ENCODE data around the gene MCF2L2. TPM values are rescaled to one million over a fixed set of nuclear protein-coding genes. Genes with fewer than 3 reads are reported as not detected.

The MCF2L2 gene
- total and polyA plus RNA-seq, 9 donors, result 0.12 to 2.2 (median 0.61) TPM

- intact Hi-C loops (cut with DNase I), result loop anchor here in 1 of 4 donors (5.0 kb wide), 1 partner anchor 782 kb away; no protein-coding TSS in a partner anchor
- Histone ChIP-seq H3K4me1 (ENCODE audit: insufficient read depth) (no peaks in the 10 kb centered on the region), H3K36me3 (no peaks in the 10 kb centered on the region), H3K27ac (no peak overlapping the region), H3K9me3 (no peaks in the 10 kb centered on the region), H3K27me3 (no peaks in the 10 kb centered on the region), H3K4me3 (no peak overlapping the region)
- 61 to 78% (median 64%) methylated on average over 8 of the region's 8 CpGs for WGBS, 3 donors
- DNase-seq, result no peak
- TF ChIP-seq POLR2A (IDR thresholded peaks at IDR 0.05) (no peak), EP300 (IDR thresholded peaks at IDR 0.05) (no peak)
- TF ChIP-seq, protein P1, sequence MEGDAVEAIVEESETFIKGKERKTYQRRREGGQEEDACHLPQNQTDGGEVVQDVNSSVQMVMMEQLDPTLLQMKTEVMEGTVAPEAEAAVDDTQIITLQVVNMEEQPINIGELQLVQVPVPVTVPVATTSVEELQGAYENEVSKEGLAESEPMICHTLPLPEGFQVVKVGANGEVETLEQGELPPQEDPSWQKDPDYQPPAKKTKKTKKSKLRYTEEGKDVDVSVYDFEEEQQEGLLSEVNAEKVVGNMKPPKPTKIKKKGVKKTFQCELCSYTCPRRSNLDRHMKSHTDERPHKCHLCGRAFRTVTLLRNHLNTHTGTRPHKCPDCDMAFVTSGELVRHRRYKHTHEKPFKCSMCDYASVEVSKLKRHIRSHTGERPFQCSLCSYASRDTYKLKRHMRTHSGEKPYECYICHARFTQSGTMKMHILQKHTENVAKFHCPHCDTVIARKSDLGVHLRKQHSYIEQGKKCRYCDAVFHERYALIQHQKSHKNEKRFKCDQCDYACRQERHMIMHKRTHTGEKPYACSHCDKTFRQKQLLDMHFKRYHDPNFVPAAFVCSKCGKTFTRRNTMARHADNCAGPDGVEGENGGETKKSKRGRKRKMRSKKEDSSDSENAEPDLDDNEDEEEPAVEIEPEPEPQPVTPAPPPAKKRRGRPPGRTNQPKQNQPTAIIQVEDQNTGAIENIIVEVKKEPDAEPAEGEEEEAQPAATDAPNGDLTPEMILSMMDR (IDR thresholded peaks at IDR 0.05), result no peak
Observed at GRCh38 chr3:183349421-183350157, 78.8 kb downstream of the MCF2L2 start.

DNA sequence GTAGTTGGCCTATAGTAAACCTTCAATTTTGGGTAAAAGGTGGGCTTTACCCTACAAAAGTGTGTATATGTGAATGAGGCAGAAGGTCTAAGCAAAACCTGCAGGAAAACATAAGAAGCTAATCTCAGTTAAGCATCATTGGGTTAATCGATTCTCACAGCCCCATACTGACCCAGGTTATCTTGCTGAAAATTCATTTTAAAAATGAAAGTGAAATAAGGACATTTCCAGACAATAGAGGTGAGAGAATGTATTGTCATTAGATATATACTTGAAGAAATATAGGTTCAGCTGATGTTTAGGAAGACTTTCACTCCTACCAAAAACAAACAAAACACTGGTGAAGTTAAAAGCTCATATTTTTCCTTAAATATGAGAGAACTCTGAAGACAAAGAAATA is 85.6 kb downstream of the MCF2L2 start:
- Histone ChIP-seq H3K4me1 (ENCODE audit: insufficient read depth) (no peaks in the 10 kb centered on the region), H3K4me3 (no peak overlapping the region), H3K36me3 (no peaks in the 10 kb centered on the region), H3K9me3 (no peaks in the 10 kb centered on the region), H3K27me3 (no peaks in the 10 kb centered on the region), H3K27ac (no peak overlapping the region)
- WGBS, 3 donors, result 60 to 74% (median 63%) methylated on average over 1 of the region's 1 CpG
- intact Hi-C loops (cut with DNase I), result no loop called here
- TF ChIP-seq EP300 (IDR thresholded peaks at IDR 0.05) (no peak), POLR2A (IDR thresholded peaks at IDR 0.05) (no peak)
- TF ChIP-seq, protein P1 (IDR thresholded peaks at IDR 0.05), result no peak
- DNase-seq, result no peak

- H3K36me3 ChIP-seq, result no peaks in the 10 kb centered on the region
- H3K9me3 ChIP-seq, result no peaks in the 10 kb centered on the region
- 72 to 74% (median 74%) methylated on average over 14 of the region's 14 CpGs for WGBS, 3 donors
- no peaks in the 10 kb centered on the region for H3K4me1 ChIP-seq (ENCODE audit: insufficient read depth)
- no peak overlapping the region for H3K27ac ChIP-seq
- no peak for DNase-seq
- intact Hi-C loops (cut with DNase I), result no loop called here
- no peak overlapping the region for H3K4me3 ChIP-seq
- no peaks in the 10 kb centered on the region for H3K27me3 ChIP-seq
- TF ChIP-seq EP300 (IDR thresholded peaks at IDR 0.05) (no peak), POLR2A (IDR thresholded peaks at IDR 0.05) (no peak)
- TF ChIP-seq, protein P1 (IDR thresholded peaks at IDR 0.05), result no peak
Observed at GRCh38 chr3:183341545-183342288, 86.7 kb downstream of the MCF2L2 start.

DNA sequence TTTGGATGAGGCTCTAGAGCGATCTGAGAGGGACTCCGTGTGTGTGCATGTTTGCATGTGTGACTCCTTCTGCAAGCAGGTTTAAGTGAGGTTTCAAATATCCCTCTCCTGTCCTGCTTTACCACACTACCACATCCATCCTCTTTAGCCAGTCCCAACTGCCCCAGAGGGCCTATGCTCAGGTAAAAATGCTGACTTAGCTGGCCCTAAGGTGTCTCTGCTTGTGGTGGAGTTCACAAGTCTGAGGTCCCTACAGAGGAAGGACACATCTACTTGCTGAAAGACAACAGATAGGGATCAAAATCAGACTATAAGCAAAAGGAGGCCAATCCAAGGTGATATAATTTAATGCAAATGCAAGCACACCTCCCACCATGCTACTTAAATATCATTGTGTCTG is 88.2 kb downstream of the MCF2L2 start:
- Histone ChIP-seq H3K27ac (no peak overlapping the region), H3K4me1 (ENCODE audit: insufficient read depth) (no peaks in the 10 kb centered on the region), H3K4me3 (no peak overlapping the region), H3K9me3 (no peaks in the 10 kb centered on the region), H3K27me3 (no peaks in the 10 kb centered on the region), H3K36me3 (no peaks in the 10 kb centered on the region)
- WGBS, 3 donors, result 84 to 96% (median 95%) methylated on average over 2 of the region's 2 CpGs
- DNase-seq, result no peak
- intact Hi-C loops (cut with DNase I), result no loop called here
- TF ChIP-seq EP300 (IDR thresholded peaks at IDR 0.05), result no peak
- TF ChIP-seq POLR2A (IDR thresholded peaks at IDR 0.05), result no peak
- TF ChIP-seq, protein P1 (IDR thresholded peaks at IDR 0.05), result no peak
